Mucosa of stomach (tissue), 1 donor: ENCODE data around the gene BHLHE40.

Experiments
- H3K27me3 ChIP-seq: one replicate; pipeline ENCODE4 v1.7.0; 2013; ENCODE audit warnings: mild to moderate bottlenecking, low read length; ENCODE audit not compliant: control insufficient read depth, insufficient read depth
- H3K36me3 ChIP-seq: one replicate; pipeline ENCODE4 v1.7.0; 2013; ENCODE audit warnings: low read length; ENCODE audit not compliant: control insufficient read depth, insufficient read depth
- H3K4me1 ChIP-seq: one replicate; pipeline ENCODE4 v1.7.0; 2013; ENCODE audit warnings: mild to moderate bottlenecking, low read length; ENCODE audit not compliant: control insufficient read depth, insufficient read depth
- H3K4me3 ChIP-seq: one replicate; pipeline ENCODE4 v1.7.0; 2013; ENCODE audit warnings: low read length
- H3K9ac ChIP-seq: one replicate; pipeline ENCODE4 v1.7.0; 2013; ENCODE audit warnings: mild to moderate bottlenecking, low read length, moderate library complexity
- H3K9me3 ChIP-seq: one replicate; pipeline ENCODE4 v1.7.0; 2013; ENCODE audit warnings: mild to moderate bottlenecking, low read length, moderate library complexity; ENCODE audit not compliant: control insufficient read depth
- donor health status: Pancreatic carcinoma.

Gene BHLHE40

GRCh38 chr3:4979428-4980228 lies at the start of gene BHLHE40:
Gene BHLHE40, plus strand, starts transcription at chr3:4979437. Its CDS starts 282 bp downstream, at chr3:4979719.
- peak within 1 kb of the TSS; percentile 99 for H3K9ac ChIP-seq
- H3K4me1 ChIP-seq, result peaks cover 43% of the 10 kb centered on the region

GRCh38 chr3:4930501-4930900 lies 48.7 kb upstream of the BHLHE40 start:
- no peak overlapping the region for H3K9ac ChIP-seq
- no peaks in the 10 kb centered on the region for H3K27me3 ChIP-seq

More at GRCh38 chr3:4979428-4980228, at the start of gene BHLHE40:
- H3K4me3 ChIP-seq, result peak within 1 kb of the TSS; percentile 64
- no peaks in the 10 kb centered on the region for H3K27me3 ChIP-seq
- H3K36me3 ChIP-seq, result peaks cover 17% of the 10 kb centered on the region
- no peaks in the 10 kb centered on the region for H3K9me3 ChIP-seq

GRCh38 chr3:4934050-4934449 lies 45.2 kb upstream of the BHLHE40 start:
- Histone ChIP-seq H3K9me3 (no peaks in the 10 kb centered on the region), H3K9ac (no peak overlapping the region), H3K4me3 (no peak overlapping the region), H3K36me3 (no peaks in the 10 kb centered on the region), H3K27me3 (no peaks in the 10 kb centered on the region), H3K4me1 (peaks cover 11% of the 10 kb centered on the region)

More at GRCh38 chr3:4930501-4930900, 48.7 kb upstream of the BHLHE40 start:
- Histone ChIP-seq H3K9me3 (no peaks in the 10 kb centered on the region), H3K36me3 (no peaks in the 10 kb centered on the region), H3K4me3 (no peak overlapping the region), H3K4me1 (peaks cover 4% of the 10 kb centered on the region)

- H3K9me3 ChIP-seq, result no peaks in the 10 kb centered on the region
- H3K9ac ChIP-seq, result no peak overlapping the region
- H3K4me1 ChIP-seq, result peaks cover 11% of the 10 kb centered on the region
- H3K4me3 ChIP-seq, result no peak overlapping the region
- no peaks in the 10 kb centered on the region for H3K36me3 ChIP-seq
- H3K27me3 ChIP-seq, result no peaks in the 10 kb centered on the region
Observed at GRCh38 chr3:4935347-4935746, 43.9 kb upstream of the BHLHE40 start.

GRCh38 chr3:4936982-4937614 lies 42.1 kb upstream of the BHLHE40 start:
- H3K36me3 ChIP-seq, result no peaks in the 10 kb centered on the region
- H3K4me1 ChIP-seq, result peaks cover 11% of the 10 kb centered on the region
- no peak overlapping the region for H3K4me3 ChIP-seq
- no peaks in the 10 kb centered on the region for H3K27me3 ChIP-seq
- H3K9ac ChIP-seq, result no peak overlapping the region
- no peaks in the 10 kb centered on the region for H3K9me3 ChIP-seq

GRCh38 chr3:4938281-4938982 lies 40.8 kb upstream of the BHLHE40 start:
- no peaks in the 10 kb centered on the region for H3K36me3 ChIP-seq
- no peak overlapping the region for H3K9ac ChIP-seq
- H3K4me3 ChIP-seq, result no peak overlapping the region

GRCh38 chr3:4939276-4939675 lies 40.0 kb upstream of the BHLHE40 start:
- no peak overlapping the region for H3K4me3 ChIP-seq
- no peaks in the 10 kb centered on the region for H3K36me3 ChIP-seq
- no peaks in the 10 kb centered on the region for H3K27me3 ChIP-seq
- no peaks in the 10 kb centered on the region for H3K9me3 ChIP-seq
- peaks cover 11% of the 10 kb centered on the region for H3K4me1 ChIP-seq
- H3K9ac ChIP-seq, result no peak overlapping the region

More at GRCh38 chr3:4938281-4938982, 40.8 kb upstream of the BHLHE40 start:
- Histone ChIP-seq H3K27me3 (no peaks in the 10 kb centered on the region), H3K4me1 (peaks cover 11% of the 10 kb centered on the region), H3K9me3 (no peaks in the 10 kb centered on the region)

- peaks cover 4% of the 10 kb centered on the region for H3K4me1 ChIP-seq
- no peak overlapping the region for H3K4me3 ChIP-seq
- no peaks in the 10 kb centered on the region for H3K9me3 ChIP-seq
- H3K9ac ChIP-seq, result no peak overlapping the region
- no peaks in the 10 kb centered on the region for H3K27me3 ChIP-seq
- H3K36me3 ChIP-seq, result no peaks in the 10 kb centered on the region
Observed at GRCh38 chr3:4940985-4941384, 38.3 kb upstream of the BHLHE40 start.

GRCh38 chr3:4943549-4943948 lies 35.7 kb upstream of the BHLHE40 start:
- H3K27me3 ChIP-seq, result no peaks in the 10 kb centered on the region
- no peaks in the 10 kb centered on the region for H3K9me3 ChIP-seq
- no peak overlapping the region for H3K4me3 ChIP-seq
- no peaks in the 10 kb centered on the region for H3K36me3 ChIP-seq
- H3K9ac ChIP-seq, result no peak overlapping the region
- peaks cover under 1% of the 10 kb centered on the region for H3K4me1 ChIP-seq

GRCh38 chr3:4945324-4945723 lies 33.9 kb upstream of the BHLHE40 start:
- H3K4me1 ChIP-seq, result peaks cover 3% of the 10 kb centered on the region
- H3K36me3 ChIP-seq, result no peaks in the 10 kb centered on the region
- no peaks in the 10 kb centered on the region for H3K9me3 ChIP-seq
- H3K9ac ChIP-seq, result no peak overlapping the region
- no peak overlapping the region for H3K4me3 ChIP-seq
- H3K27me3 ChIP-seq, result no peaks in the 10 kb centered on the region

- Histone ChIP-seq H3K36me3 (no peaks in the 10 kb centered on the region), H3K9me3 (no peaks in the 10 kb centered on the region), H3K27me3 (no peaks in the 10 kb centered on the region), H3K9ac (no peak overlapping the region), H3K4me1 (peaks cover 7% of the 10 kb centered on the region), H3K4me3 (no peak overlapping the region)
Observed at GRCh38 chr3:4947028-4947427, 32.2 kb upstream of the BHLHE40 start.

GRCh38 chr3:4948395-4948794 lies 30.8 kb upstream of the BHLHE40 start:
- Histone ChIP-seq H3K9ac (no peak overlapping the region), H3K9me3 (no peaks in the 10 kb centered on the region), H3K36me3 (no peaks in the 10 kb centered on the region), H3K4me1 (peaks cover 7% of the 10 kb centered on the region), H3K4me3 (no peak overlapping the region), H3K27me3 (no peaks in the 10 kb centered on the region)
